H1 (cell line): ENCODE results near the gene UIMC1. TPM values are rescaled to one million over a fixed set of nuclear protein-coding genes. Genes with fewer than 3 reads are reported as not detected.

ENCODE experiments used
- CTCF ChIA-PET: fragments of 300-600 bp; sonication (Branson Sonifier 250); formaldehyde crosslinking; loops from one replicate; lab custom pipeline; 2021; ENCODE audit not compliant: partially characterized antibody; lab: Charles Lee
- POLR2A ChIA-PET: fragments of 300-600 bp; sonication (Branson Sonifier 250); formaldehyde crosslinking; loops from one replicate; lab custom pipeline; 2021; ENCODE audit warnings: inconsistent platforms; ENCODE audit not compliant: partially characterized antibody; lab: Charles Lee
- DNase-seq, 2 experiments: peaks; one replicate each; pipeline versions ENCODE4 v3.0.0 to v3.0.0-alpha.2; 2010 to 2022; ENCODE audit warnings: low spot score in 2 of 2, low read depth in 1 of 2, mixed read lengths in 1 of 2
- FAIRE-seq: peaks from 2 replicates; lab custom pipeline; 2011; peaks lifted over from hg19 to GRCh38; lab: Jason Lieb, UNC
- H2AFZ ChIP-seq: 2 replicates; pipeline ENCODE4 v1.8.1; 2012; ENCODE audit warnings: low read length, inconsistent platforms
- H2AK5ac ChIP-seq: 2 replicates; pipeline ENCODE4 v1.6.1; 2013; ENCODE audit warnings: low read depth, low read length
- H2BK120ac ChIP-seq: replicated peaks from 2 replicates; pipeline ENCODE3; 2013; ENCODE audit warnings: low read depth, low read length, inconsistent platforms
- H2BK12ac ChIP-seq: 2 replicates; pipeline ENCODE4 v1.6.1; 2013; ENCODE audit warnings: low read depth, low read length
- H2BK15ac ChIP-seq: 2 replicates; pipeline ENCODE4 v1.6.1; 2013; ENCODE audit warnings: low read length
- H2BK20ac ChIP-seq: 2 replicates; pipeline ENCODE4 v1.6.1; 2013; ENCODE audit warnings: low read length
- H2BK5ac ChIP-seq: 2 replicates; pipeline ENCODE4 v1.6.1; 2013; ENCODE audit warnings: low read depth, low read length
- H3K14ac ChIP-seq: 2 replicates; pipeline ENCODE4 v1.6.1; 2013; ENCODE audit warnings: inconsistent platforms; ENCODE audit not compliant: insufficient read length
- H3K18ac ChIP-seq: 2 replicates; pipeline ENCODE4 v1.6.1; 2013; ENCODE audit warnings: low read length; ENCODE audit errors: extremely low read depth
- H3K23ac ChIP-seq: 2 replicates; pipeline ENCODE4 v1.6.1; 2013; ENCODE audit warnings: inconsistent platforms; ENCODE audit not compliant: insufficient read length
- H3K23me2 ChIP-seq: 2 replicates; pipeline ENCODE4 v1.6.1; 2013; ENCODE audit warnings: low read depth, low read length
- H3K27ac ChIP-seq: 2 replicates; pipeline ENCODE4 v1.6.1; 2011; ENCODE audit warnings: low read depth, low read length, inconsistent platforms
- H3K27me3 ChIP-seq, 4 experiments: replicated peaks in 1 of 4; 1 replicate in 1 of 4; 2 replicates in 3 of 4; pipeline versions ENCODE4 v1.6.1 to v1.8.1; 2011 to 2013; ENCODE audit warnings: low read length in 3 of 4, mild to moderate bottlenecking in 3 of 4, inconsistent platforms in 2 of 4, mixed read lengths in 2 of 4, moderate library complexity in 1 of 4; ENCODE audit not compliant: control insufficient read depth in 3 of 4, insufficient read depth in 3 of 4; ENCODE audit errors: extremely low read depth in 1 of 4
- H3K36me3 ChIP-seq, 4 experiments: 2 replicates each; pipeline versions ENCODE4 v1.6.1 to v1.8.1; 2011 to 2013; ENCODE audit warnings: mild to moderate bottlenecking in 4 of 4, low read length in 3 of 4, moderate library complexity in 2 of 4, control low read depth in 1 of 4, inconsistent platforms in 1 of 4; ENCODE audit not compliant: insufficient read depth in 4 of 4, control insufficient read depth in 2 of 4
- H3K4ac ChIP-seq: replicated peaks from 2 replicates; pipeline ENCODE3; 2013; ENCODE audit warnings: low read length, low read depth, mixed read lengths, inconsistent platforms; ENCODE audit not compliant: insufficient read length
- H3K4me1 ChIP-seq, 4 experiments: replicated peaks in 1 of 4; 1 replicate in 1 of 4; 2 replicates in 3 of 4; pipeline versions ENCODE4 v1.6.1 to v1.8.1; 2011 to 2013; ENCODE audit warnings: low read length in 3 of 4, inconsistent platforms in 2 of 4, mixed read lengths in 1 of 4; ENCODE audit not compliant: insufficient read depth in 4 of 4, control insufficient read depth in 3 of 4
- H3K4me2 ChIP-seq, 2 experiments: 2 replicates each; pipeline versions ENCODE4 v1.6.1 to v1.8.1; 2011 to 2013; ENCODE audit warnings: low read depth in 2 of 2, low read length in 2 of 2, control low read depth in 1 of 2, inconsistent platforms in 1 of 2, mild to moderate bottlenecking in 1 of 2; ENCODE audit not compliant: insufficient read depth in 1 of 2
- H3K4me3 ChIP-seq, 4 experiments: fragments of 200-600, 300-600 bp in 1 of 4; sonication (generic), shearing (Covaris generic), sonication (Bioruptor Twin) in 1 of 4; 2 replicates each; pipeline versions ENCODE4 v1.5.1 to v1.8.1; 2011 to 2016; ENCODE audit warnings: low read length in 4 of 4, low read depth in 3 of 4, control low read depth in 2 of 4, inconsistent platforms in 2 of 4, mild to moderate bottlenecking in 2 of 4, mixed read lengths in 1 of 4, moderate library complexity in 1 of 4; ENCODE audit not compliant: insufficient read depth in 2 of 4; ENCODE audit errors: extremely low read depth in 1 of 4
- H3K56ac ChIP-seq: replicated peaks from 2 replicates; pipeline ENCODE3; 2013; ENCODE audit warnings: low read depth, mild to moderate bottlenecking, mixed read lengths, low read length, inconsistent platforms; ENCODE audit not compliant: insufficient read length
- H3K79me1 ChIP-seq: 2 replicates; pipeline ENCODE4 v1.6.1; 2013; ENCODE audit warnings: low read depth, low read length, control low read depth
- H3K79me2 ChIP-seq, 2 experiments: 2 replicates each; pipeline versions ENCODE4 v1.6.1 to v1.8.1; 2012 to 2013; ENCODE audit warnings: low read length in 2 of 2, mild to moderate bottlenecking in 2 of 2, inconsistent platforms in 1 of 2; ENCODE audit not compliant: insufficient read depth in 2 of 2, control insufficient read depth in 1 of 2
- H3K9ac ChIP-seq, 4 experiments: replicated peaks in 1 of 4; 1 replicate in 1 of 4; 2 replicates in 3 of 4; pipeline versions ENCODE4 v1.6.1 to v1.8.1; 2011 to 2013; ENCODE audit warnings: low read depth in 3 of 4, low read length in 3 of 4, control low read depth in 2 of 4, mild to moderate bottlenecking in 2 of 4, moderate library complexity in 2 of 4, inconsistent platforms in 1 of 4; ENCODE audit errors: extremely low read depth in 1 of 4
- H3K9me3 ChIP-seq, 2 experiments: 2 replicates each; pipeline versions ENCODE4 v1.6.1 to v1.8.1; 2012 to 2013; ENCODE audit warnings: mild to moderate bottlenecking in 2 of 2, moderate library complexity in 2 of 2, control low read depth in 1 of 2, inconsistent platforms in 1 of 2, low read depth in 1 of 2, low read length in 1 of 2, mixed read lengths in 1 of 2; ENCODE audit not compliant: insufficient read depth in 2 of 2
- H4K20me1 ChIP-seq, 2 experiments: replicated peaks in 1 of 2; 2 replicates each; pipeline versions ENCODE3 to v1.8.1; 2011 to 2013; ENCODE audit warnings: inconsistent platforms in 2 of 2, low read length in 2 of 2, mild to moderate bottlenecking in 1 of 2; ENCODE audit not compliant: insufficient read depth in 2 of 2, control insufficient read depth in 1 of 2
- H4K5ac ChIP-seq: 2 replicates; pipeline ENCODE4 v1.6.1; 2013; ENCODE audit warnings: low read length, low read depth, mixed read lengths, inconsistent platforms; ENCODE audit not compliant: insufficient read length
- H4K8ac ChIP-seq: 2 replicates; pipeline ENCODE4 v1.8.0; 2013; ENCODE audit warnings: mild to moderate bottlenecking, moderate library complexity, low read length, inconsistent platforms; ENCODE audit not compliant: insufficient read depth; ENCODE audit errors: extremely low read depth
- H4K91ac ChIP-seq: replicated peaks from 2 replicates; pipeline ENCODE3; 2013; ENCODE audit warnings: low read length, mixed read lengths, inconsistent platforms; ENCODE audit not compliant: insufficient read length
- ATF3 ChIP-seq: IDR thresholded peaks from 2 replicates; pipeline ENCODE4 v1.6.1; 2011; ENCODE audit warnings: low read depth, mild to moderate bottlenecking, low read length; ENCODE audit not compliant: insufficient read depth
- GTF2F1 ChIP-seq: IDR thresholded peaks from 2 replicates; pipeline ENCODE4 v1.6.1; 2012; ENCODE audit warnings: low read depth, low read length, improper control_type of control experiment, borderline replicate concordance
- SP2 ChIP-seq: IDR thresholded peaks from 2 replicates; pipeline ENCODE4 v1.6.1; 2012; ENCODE audit warnings: mild to moderate bottlenecking, low read length, inconsistent platforms
- WGBS, 2 experiments: shearing (Covaris generic) in 1 of 2; methylation state at CpG; one replicate each; pipeline versions ENCODE4 v1.1.6 to v1.1.7; 2013 to 2015; ENCODE audit warnings: low lambda C conversion rate in 2 of 2, mixed read lengths in 2 of 2, inconsistent platforms in 1 of 2, low coverage in 1 of 2, missing lambda C conversion rate in 1 of 2; ENCODE audit not compliant: insufficient replicate concordance in 2 of 2, insufficient coverage in 1 of 2, insufficient read length in 1 of 2; ENCODE audit errors: extremely low coverage in 1 of 2, missing lambda C conversion rate in 1 of 2; 5-methylcytosine and 5-hydroxymethylcytosine counted together
- polyA plus RNA-seq, 7 experiments: library from polyadenylated mRNA; depleted of rRNA in 3 of 7; stranded (reverse) in 5 of 7; unstranded in 2 of 7; fragments of >200 nt in 5 of 7; fragments of 200-250 nt in 2 of 7; gene quantifications; 1 replicate in 5 of 7; 2 replicates in 1 of 7; 4 replicates in 1 of 7; pipeline versions ENCODE4 v1.2.1 to v1.2.3, GENCODE V29; 2011 to 2013; ENCODE audit warnings: missing spikeins in 2 of 7, mixed read lengths in 2 of 7
- total RNA-seq: library from RNA; stranded (reverse); fragmentation: NEBNext Ultra II Directional; extraction: Animal tissue kit (Norgen Biotek cat#: 25700); gene quantifications from 2 replicates; pipeline ENCODE4 v1.2.1, GENCODE V29; 2021

Gene UIMC1
- total and polyA plus RNA-seq, 2 of the 8 experiments (the other 6 are each of a cell fraction or from before 2014, with no cell fraction given), result 12.8 to 43.7 TPM

- FAIRE-seq (no peak), DNase-seq (no peak)
- Histone ChIP-seq H3K79me2 (no peaks in the 10 kb centered on the region), H3K4me3 (no peak overlapping the region), H3K79me1 (no peaks in the 10 kb centered on the region), H3K56ac (no peak overlapping the region), H2AK5ac (no peak overlapping the region), H3K9ac (no peak overlapping the region), H3K4me1 (no peaks in the 10 kb centered on the region), H2AFZ (no peak overlapping the region), H4K5ac (no peak overlapping the region), H4K20me1 (peaks cover 0 to 3% of the 10 kb centered on the region in 2 experiments), H2BK20ac (no peak overlapping the region), H2BK12ac (no peak overlapping the region), H3K27ac (no peak overlapping the region), H3K4ac (no peak overlapping the region), H3K4me2 (no peak overlapping the region), H3K18ac (no peak overlapping the region), H3K23me2 (no peaks in the 10 kb centered on the region; the same call in 1 of the 2 replicates), H3K14ac (no peak overlapping the region), H3K27me3 (no peaks in the 10 kb centered on the region), H3K36me3 (peaks cover 0 to 14% (median 10%) of the 10 kb centered on the region in 4 experiments; a peak in 6 of 8 replicates), H4K8ac (no peak overlapping the region), H4K91ac (no peak overlapping the region), H3K9me3 (no peaks in the 10 kb centered on the region), H2BK120ac (no peak overlapping the region), H2BK5ac (no peak overlapping the region), H2BK15ac (no peak overlapping the region), H3K23ac (no peak overlapping the region)
- ChIA-PET POLR2A (interaction anchor here (1.7 to 1.8 kb wide), 2 partner anchors 11 to 31 kb away, joined by 4 to 5 read pairs; no protein-coding TSS in a partner anchor), CTCF (interaction anchor here (1.0 to 1.6 kb wide), 2 partner anchors 12 to 15 kb away, joined by 3 to 4 read pairs; no protein-coding TSS in a partner anchor)
- 93% methylated on average over 2 of the region's 2 CpGs; no CpG with 5 or more reads in 1 of the 2 experiments for WGBS, 2 experiments
- TF ChIP-seq GTF2F1 (no peak), ATF3 (no peak), SP2 (no peak)
- TF ChIP-seq, all 59 proteins: peak for 0
Measured at GRCh38 chr5:176912115-176912514, 94.5 kb downstream of the UIMC1 start.
